ENCODE data around the gene RHOB. TPM values are rescaled to one million over a fixed set of nuclear protein-coding genes. Genes with fewer than 3 reads are reported as not detected.
A peak's percentile ranks its signal among the peaks of the same experiment; 100 is the strongest.

RHOB gene
- total and polyA plus RNA-seq, 7 donors, result 111 to 669 (median 194) TPM

DNA sequence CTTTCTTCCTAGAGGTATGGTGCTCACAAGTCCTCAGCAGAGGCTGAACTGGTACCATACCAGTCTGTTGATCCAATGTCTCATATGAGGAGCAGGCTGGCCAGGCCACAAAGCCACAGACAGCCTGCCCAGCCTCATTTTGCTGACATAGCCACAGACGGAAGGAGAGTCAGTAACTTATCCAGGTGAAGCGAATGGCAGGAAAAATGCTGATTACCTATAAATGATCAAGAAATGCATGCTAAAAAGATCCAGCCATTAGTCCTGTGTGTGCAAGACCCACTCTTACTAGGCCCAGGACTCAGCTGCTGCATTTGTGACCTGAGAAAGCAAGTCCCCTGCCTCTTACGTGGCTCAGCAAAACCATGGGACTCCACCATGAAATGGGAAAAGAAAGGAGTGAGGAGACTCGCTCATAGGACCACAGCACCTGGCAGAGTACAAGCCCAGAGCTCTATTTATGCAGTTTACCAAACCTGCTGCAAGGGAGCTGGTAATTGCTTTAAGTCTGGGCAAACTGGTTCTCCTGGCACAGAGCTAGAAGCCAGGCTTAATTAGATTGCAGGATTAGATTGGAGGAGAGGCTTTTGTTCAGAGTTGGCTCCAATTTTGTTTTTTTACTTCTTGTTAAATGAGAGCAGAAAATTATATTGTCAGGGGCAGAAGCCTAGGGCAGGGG lies 19.0 kb downstream of the RHOB start:
- no peak overlapping the region for H3K4me3 ChIP-seq
- no peaks in the 10 kb centered on the region for H3K36me3 ChIP-seq (ENCODE audit: insufficient read depth in 1 of 2, low read depth in 1 of 2)
- H3K27me3 ChIP-seq (ENCODE audit: insufficient read depth in 3 of 3, low read length in 2 of 3), result no peaks in the 10 kb centered on the region
- peak in 2 of 4 donors; percentile 14 to 22 for ATAC-seq
- H3K9me3 ChIP-seq, result no peaks in the 10 kb centered on the region
- no peak for DNase-seq
- no peak for TF ChIP-seq CTCF (IDR thresholded peaks at IDR 0.05)
- no peaks in the 10 kb centered on the region for H3K4me1 ChIP-seq
- 78 to 86% (median 83%) methylated on average over 4 of the region's 4 CpGs for WGBS, 3 donors
- H3K27ac ChIP-seq, result no peak overlapping the region
- intact Hi-C loops (cut with DNase I), result no loop called here

DNA sequence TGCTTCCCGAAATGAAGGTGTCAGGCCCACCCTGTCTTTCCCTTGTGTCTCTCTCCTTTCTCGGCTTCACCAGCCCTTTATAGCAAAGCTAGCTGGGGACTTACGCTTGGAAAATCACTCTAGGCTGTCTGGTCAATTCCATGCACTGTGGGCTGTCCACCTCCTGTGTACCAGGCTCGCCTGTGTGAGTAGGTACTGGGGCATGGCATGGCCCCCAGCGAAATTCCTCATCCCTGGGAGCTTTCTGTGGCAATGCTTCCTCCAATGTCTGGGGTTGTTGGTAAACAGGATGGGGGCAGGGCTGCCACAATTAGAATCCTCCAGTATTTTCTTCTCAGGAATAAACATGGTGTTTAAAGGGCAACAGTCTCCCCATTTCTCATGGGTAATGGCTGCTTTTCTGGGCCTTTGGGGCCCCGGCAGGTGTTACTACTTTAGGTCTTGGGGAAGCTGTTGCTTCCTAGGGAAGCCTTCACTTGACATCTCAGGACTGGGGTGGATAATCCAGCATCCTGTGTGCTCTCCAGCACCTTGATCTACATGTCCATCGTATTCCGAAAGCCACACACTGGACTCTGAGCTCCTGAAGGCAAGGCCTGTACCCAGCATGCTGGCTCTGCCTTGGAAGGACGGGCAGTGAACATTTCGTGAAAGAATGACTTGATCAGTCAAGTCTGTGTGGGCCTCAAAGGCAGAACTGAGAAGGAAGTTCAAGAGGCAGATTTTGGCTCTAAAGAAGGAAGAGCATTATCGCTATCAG lies 21.1 kb downstream of the RHOB start:
- TF ChIP-seq CTCF (IDR thresholded peaks at IDR 0.05), result no peak
- DNase-seq (no peak), ATAC-seq (no peak)
- Histone ChIP-seq H3K36me3 (ENCODE audit: insufficient read depth in 1 of 2, low read depth in 1 of 2) (no peaks in the 10 kb centered on the region), H3K9me3 (no peaks in the 10 kb centered on the region), H3K4me3 (no peak overlapping the region), H3K4me1 (peaks cover 11% of the 10 kb centered on the region), H3K27ac (no peak overlapping the region), H3K27me3 (ENCODE audit: insufficient read depth in 3 of 3, low read length in 2 of 3) (no peaks in the 10 kb centered on the region)
- intact Hi-C loops (cut with DNase I), result no loop called here
- 97 to 99% (median 97%) methylated on average over 11 of the region's 11 CpGs for WGBS, 3 donors

GRCh38 chr2:20468549-20469500 lies 22.0 kb downstream of the RHOB start:
- no peaks in the 10 kb centered on the region for H3K27me3 ChIP-seq (ENCODE audit: insufficient read depth in 3 of 3, low read length in 2 of 3)
- 96 to 97% (median 96%) methylated on average over 11 of the region's 11 CpGs for WGBS, 3 donors
- no peaks in the 10 kb centered on the region for H3K9me3 ChIP-seq
- H3K4me3 ChIP-seq, result no peak overlapping the region
- peaks cover 13% of the 10 kb centered on the region for H3K4me1 ChIP-seq
- no peak overlapping the region for H3K27ac ChIP-seq
- no peak for TF ChIP-seq CTCF (IDR thresholded peaks at IDR 0.05)
- no peaks in the 10 kb centered on the region for H3K36me3 ChIP-seq (ENCODE audit: insufficient read depth in 1 of 2, low read depth in 1 of 2)
- DNase-seq, result no peak
- no peak for ATAC-seq
- intact Hi-C loops (cut with DNase I), result no loop called here

DNA sequence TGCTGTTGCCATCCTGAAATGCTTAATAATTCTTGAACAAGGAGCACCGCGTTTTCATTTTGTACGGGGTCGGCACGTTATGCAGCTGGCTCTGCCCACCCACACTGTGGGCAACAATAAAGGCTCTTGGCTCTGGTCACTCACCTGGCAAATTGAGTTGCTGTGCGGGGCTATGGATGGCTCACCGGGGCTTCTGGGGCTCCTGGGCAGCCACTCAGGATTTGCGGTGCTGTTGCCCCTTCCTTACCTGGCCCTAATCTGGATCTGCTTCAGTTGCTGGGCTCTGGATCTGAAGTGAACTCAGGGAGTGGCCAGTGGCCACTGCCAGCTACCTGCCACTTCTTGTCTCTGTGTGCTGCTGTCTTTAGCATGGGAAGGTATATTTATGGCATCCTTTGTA lies 22.7 kb downstream of the RHOB start:
- 70 to 84% (median 74%) methylated on average over 8 of the region's 8 CpGs for WGBS, 3 donors
- H3K27ac ChIP-seq, result no peak overlapping the region
- no peak overlapping the region for H3K4me3 ChIP-seq
- H3K27me3 ChIP-seq (ENCODE audit: insufficient read depth in 3 of 3, low read length in 2 of 3), result no peaks in the 10 kb centered on the region
- TF ChIP-seq CTCF (IDR thresholded peaks at IDR 0.05), result no peak
- intact Hi-C loops (cut with DNase I), result no loop called here
- no peaks in the 10 kb centered on the region for H3K36me3 ChIP-seq (ENCODE audit: insufficient read depth in 1 of 2, low read depth in 1 of 2)
- peaks cover 13% of the 10 kb centered on the region for H3K4me1 ChIP-seq
- H3K9me3 ChIP-seq, result no peaks in the 10 kb centered on the region
- ATAC-seq (no peak), DNase-seq (no peak)

Data from psoas muscle (tissue), 8 donors.